Suppressor macrophage treated with lipopolysaccharide for 1 hour (primary cell): Measurements from ENCODE around the gene MSL2.
"Not testable (repeated sequence)": the region's sequence is repeated elsewhere in the genome, so short reads cannot be mapped to it uniquely, and the experiment has no call there.

Source experiments
- DNase-seq, 3 donors: peaks; one replicate each; pipeline ENCODE4 v3.0.0-alpha.2; 2020 to 2022

Gene MSL2

GRCh38 chr3:136142592-136142991 is 53.5 kb downstream of the MSL2 start:
- no peak for DNase-seq

DNA sequence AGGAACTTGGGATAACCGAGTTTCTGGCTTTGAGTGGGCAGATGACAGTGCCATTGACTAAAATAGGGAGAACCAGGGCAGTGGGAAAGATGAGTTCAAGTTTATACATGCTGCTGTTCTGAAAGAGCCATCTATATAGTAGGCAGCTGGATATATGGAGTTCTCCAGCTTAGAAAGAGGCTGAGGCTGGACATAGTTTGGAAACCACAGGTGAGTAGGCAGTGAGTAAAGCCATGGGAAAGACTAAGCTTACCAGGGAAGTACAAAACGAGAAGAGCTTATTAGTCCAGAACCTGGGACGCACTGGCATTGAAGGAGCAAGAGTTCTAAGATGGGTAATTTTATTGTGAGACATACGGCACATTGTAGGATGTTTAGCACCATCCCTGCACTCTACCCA is 54.2 kb downstream of the MSL2 start:
- DNase-seq: peak; percentile 36 to 45 (median 37)

DNA sequence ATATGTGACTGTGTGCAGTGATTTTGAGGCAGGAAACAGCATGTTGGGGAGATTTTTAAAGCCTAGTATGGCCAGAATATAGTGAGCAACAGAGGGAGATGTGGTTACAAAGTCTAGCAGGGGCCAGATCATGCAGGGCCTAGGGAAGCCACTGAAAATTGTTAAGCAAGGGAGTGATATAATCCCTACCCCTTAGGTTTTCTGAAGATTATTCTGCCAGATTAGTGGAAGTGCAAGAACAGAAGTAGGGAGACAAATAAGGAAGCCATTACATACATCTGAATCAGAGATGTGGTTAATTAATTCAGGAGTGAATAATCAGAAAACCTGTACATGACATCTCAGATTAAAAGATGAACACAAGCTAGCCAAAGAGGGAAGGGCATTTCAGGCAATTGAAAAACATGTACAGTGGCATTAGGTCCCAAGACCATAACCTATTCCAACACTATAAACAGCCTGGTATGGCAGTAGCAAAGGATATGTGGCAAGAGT is 54.8 kb downstream of the MSL2 start:
- DNase-seq: no peak

DNA sequence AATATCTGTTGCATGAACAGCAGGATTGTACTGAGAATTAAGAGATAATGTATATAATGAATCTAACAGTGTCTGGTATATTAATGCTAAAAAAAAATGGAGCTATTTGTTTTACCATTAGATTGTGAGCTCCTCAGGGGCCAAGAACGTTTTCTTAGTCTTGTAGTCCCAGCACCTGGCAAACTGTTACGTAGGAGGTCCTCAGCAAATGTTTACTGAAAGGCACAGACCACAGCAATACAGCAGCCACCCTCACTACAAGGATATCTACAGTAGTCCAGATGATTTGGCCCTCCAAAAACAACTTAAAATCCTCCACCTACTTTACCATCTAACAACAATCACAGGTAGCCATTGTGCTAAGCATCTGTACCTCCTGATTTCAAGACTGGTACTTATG is 59.7 kb downstream of the MSL2 start:
- no peak for DNase-seq

GRCh38 chr3:136135039-136135802 is 60.9 kb downstream of the MSL2 start:
- DNase-seq: no peak

DNA sequence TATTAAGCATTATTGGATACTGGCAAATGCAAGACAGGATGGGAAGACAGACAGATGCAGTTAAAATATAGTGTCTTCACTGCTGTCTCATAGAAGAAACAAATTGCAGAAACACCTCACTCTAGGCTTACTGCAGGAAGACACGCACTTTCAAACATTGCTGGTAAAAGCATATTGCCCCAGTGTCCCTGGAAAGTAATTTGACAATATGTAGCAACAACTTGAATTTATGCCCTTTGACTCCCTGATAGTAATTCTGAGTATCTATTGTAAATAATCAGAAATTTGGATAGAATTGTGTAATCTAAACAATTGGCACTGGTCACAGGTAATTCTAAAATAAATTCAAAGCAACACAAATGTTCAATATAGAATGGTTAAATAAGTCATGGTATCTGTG is 62.0 kb downstream of the MSL2 start:
- DNase-seq: no peak

GRCh38 chr3:136131647-136132046 is 64.5 kb downstream of the MSL2 start:
- not testable (repeated sequence) for DNase-seq

DNA sequence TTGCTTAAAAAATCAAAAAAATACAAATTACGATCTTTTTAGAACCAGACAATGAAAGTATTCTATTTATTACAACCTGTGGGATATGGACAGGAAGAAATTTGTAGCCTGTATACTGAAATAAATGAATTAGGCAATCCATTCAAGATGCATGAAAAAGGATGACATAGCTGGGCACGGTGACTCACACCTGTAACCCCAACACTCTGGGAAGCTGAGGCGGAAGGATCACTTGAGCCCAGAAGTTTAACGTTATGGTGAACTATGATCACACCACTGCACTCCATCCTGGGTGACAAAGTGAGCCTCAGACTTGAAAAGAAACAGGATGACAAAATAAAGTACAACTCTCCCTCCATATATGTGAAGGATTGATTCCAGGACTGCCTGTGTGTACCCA is 74.1 kb downstream of the MSL2 start:
- DNase-seq: no peak

DNA sequence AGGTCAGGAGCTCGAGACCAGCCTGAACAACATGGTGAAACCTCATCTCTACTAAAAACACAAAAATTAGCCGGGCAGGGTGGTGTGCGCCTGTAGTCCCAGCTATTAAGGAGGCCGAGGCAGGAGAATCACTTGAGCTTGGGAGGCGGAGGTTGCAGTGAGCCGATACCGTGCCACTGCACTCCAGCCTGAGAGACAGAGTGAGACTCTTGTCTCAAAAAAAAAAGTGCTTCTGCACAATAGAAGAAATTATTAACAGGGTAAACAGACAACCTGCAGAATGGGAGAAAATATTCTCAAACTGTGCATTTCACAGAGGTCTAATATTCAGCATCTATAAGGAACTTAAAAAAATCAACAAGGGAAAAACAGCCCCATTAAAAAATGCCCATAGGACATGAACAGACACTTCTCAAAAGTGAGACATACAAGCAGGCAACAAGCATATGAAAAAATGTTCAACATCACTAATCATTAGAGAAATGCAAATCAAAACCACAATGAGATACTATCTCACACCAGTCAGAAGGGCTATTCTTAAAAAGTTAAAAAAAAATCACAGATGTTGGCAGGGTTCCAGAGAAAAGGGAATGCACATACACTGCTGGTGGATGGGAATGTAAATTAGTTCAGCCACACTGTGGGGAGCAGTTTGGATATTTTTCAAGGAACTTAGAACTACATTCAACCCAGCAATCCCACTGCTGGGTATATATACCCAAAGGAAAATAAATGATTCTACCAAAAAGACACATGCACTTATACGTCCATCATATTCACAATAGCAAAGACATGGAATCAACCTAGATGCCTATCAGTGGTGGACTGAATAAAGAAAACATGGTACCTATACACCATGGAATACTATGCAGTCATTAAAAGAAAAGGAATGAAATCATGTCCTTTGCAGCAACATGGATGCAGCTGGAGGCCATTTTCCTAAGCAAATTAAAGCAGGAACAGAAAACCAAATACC is 75.5 kb downstream of the MSL2 start:
- no peak for DNase-seq

GRCh38 chr3:136119783-136120182 is 76.4 kb downstream of the MSL2 start:
- DNase-seq: not testable (repeated sequence)

- DNase-seq: not testable (repeated sequence)
Measured at GRCh38 chr3:136119332-136119731, 76.8 kb downstream of the MSL2 start.

- no peak for DNase-seq
Measured at GRCh38 chr3:136114421-136114820, 81.7 kb downstream of the MSL2 start.

- no peak for DNase-seq
Measured at GRCh38 chr3:136110481-136110880, 85.7 kb downstream of the MSL2 start.

GRCh38 chr3:136109499-136109898 is 86.6 kb downstream of the MSL2 start:
- DNase-seq: no peak

GRCh38 chr3:136106101-136106500 is 90.0 kb downstream of the MSL2 start:
- DNase-seq: no peak

DNA sequence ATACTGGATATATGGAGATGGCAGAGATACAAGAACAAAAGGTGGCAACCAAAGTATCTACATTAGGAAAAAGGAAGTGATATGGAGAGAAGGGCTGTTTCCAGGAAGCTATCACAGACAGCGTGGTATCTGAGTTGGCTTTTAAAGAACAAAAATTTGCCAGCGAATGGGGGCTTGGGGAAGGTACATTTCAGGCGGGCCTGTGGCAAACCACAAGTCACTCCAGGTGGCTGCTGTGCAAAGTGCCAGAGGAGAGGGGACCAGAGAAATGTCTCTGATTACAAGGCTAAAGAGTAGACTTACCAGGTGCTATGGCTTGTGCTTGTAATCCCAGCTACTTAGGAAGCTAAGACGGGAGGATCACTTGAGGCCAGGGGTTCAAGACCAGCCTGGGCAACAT is 91.1 kb downstream of the MSL2 start:
- no peak for DNase-seq
